ENCODE results near the gene SEC31B. TPM values are rescaled to one million over a fixed set of nuclear protein-coding genes. Genes with fewer than 3 reads are reported as not detected.

SEC31B gene, protein sequence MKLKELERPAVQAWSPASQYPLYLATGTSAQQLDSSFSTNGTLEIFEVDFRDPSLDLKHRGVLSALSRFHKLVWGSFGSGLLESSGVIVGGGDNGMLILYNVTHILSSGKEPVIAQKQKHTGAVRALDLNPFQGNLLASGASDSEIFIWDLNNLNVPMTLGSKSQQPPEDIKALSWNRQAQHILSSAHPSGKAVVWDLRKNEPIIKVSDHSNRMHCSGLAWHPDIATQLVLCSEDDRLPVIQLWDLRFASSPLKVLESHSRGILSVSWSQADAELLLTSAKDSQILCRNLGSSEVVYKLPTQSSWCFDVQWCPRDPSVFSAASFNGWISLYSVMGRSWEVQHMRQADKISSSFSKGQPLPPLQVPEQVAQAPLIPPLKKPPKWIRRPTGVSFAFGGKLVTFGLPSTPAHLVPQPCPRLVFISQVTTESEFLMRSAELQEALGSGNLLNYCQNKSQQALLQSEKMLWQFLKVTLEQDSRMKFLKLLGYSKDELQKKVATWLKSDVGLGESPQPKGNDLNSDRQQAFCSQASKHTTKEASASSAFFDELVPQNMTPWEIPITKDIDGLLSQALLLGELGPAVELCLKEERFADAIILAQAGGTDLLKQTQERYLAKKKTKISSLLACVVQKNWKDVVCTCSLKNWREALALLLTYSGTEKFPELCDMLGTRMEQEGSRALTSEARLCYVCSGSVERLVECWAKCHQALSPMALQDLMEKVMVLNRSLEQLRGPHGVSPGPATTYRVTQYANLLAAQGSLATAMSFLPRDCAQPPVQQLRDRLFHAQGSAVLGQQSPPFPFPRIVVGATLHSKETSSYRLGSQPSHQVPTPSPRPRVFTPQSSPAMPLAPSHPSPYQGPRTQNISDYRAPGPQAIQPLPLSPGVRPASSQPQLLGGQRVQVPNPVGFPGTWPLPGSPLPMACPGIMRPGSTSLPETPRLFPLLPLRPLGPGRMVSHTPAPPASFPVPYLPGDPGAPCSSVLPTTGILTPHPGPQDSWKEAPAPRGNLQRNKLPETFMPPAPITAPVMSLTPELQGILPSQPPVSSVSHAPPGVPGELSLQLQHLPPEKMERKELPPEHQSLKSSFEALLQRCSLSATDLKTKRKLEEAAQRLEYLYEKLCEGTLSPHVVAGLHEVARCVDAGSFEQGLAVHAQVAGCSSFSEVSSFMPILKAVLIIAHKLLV
- 9.9 TPM for total RNA-seq (2013)
- polyA plus RNA-seq (10 to 100 TPM in 1 of 3 donors, under 1 TPM in 2; 0.05 to 50.2 (median 0.09) TPM), polyA minus RNA-seq (2.9 and 4.3 TPM in 2 replicates), total RNA-seq (1.3 to 19.6 (median 13.4) reads per million in 11 experiments)

DNA sequence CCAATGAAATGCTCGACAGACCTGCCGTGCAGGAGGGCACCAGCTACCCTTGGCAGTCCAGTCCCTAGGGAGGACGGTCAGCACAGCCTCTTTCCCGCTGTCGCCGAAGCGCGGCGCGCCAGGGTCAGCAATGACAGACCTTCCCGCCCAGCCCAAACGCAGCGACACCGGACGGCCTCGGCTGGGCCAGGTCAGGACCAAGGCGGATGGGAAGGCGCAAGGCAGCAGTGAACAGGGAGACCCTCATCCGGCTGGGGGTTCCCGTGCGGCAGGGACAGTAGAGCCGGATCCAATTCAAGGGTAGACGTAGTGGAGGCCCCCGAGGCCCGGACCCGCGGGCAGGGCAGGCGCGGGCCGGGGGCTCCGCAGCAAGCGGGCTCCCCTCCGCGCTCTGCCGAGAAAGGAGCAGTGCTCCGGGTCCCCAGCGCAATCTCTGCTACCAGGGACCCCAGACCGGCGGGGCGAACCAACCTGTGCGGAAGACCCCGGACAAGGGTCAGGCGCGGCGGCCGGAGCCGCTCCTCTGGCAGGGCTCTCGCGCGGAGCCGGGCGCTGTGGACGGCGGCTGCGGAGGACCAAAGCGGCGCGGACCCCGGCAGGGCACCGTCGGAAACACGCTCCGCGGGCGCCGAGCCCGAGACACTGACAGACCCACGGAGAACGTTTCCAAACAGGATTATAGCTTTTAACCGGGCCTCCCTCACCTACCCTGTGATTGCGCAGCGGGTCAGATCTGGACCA lies at the start of gene SEC31B:
Gene SEC31B, minus strand, starts transcription at position 551 of the 741 bp plus-strand sequence. CDS start 2,909 bp downstream, outside the sequence.
- peaks cover 16 to 18% of the 10 kb centered on the region in 2 donors for H3K27me3 ChIP-seq (ENCODE audit: control insufficient read depth in 2 of 2, insufficient read depth in 2 of 2, low read length in 2 of 2)
- Mint-ChIP-seq H3K36me3 (peaks cover 53 to 61% of the 10 kb centered on the region in 2 donors), H3K27ac (no peak within 1 kb of the TSS), H3K27me3 (ENCODE audit: low read depth in 3 of 3) (peaks cover 20 to 24% (median 22%) of the 10 kb centered on the region in 3 donors), H3K4me1 (peaks cover 12% of the 10 kb centered on the region), H3K9me3 (peaks cover 0 to 7% (median 0%) of the 10 kb centered on the region in 7 donors), H3K4me3 (peak within 1 kb of the TSS; percentile 31 to 84)
- peaks cover 0 to 13% of the 10 kb centered on the region in 2 donors for H3K9me3 ChIP-seq (replicated peaks in 1 of 2; ENCODE audit: control insufficient read depth in 1 of 2, insufficient read depth in 1 of 2, low read length in 2 of 2)
- H3K36me3 ChIP-seq (replicated peaks in 1 of 2; ENCODE audit: control insufficient read depth in 1 of 2, insufficient read depth in 2 of 2, low read length in 2 of 2) = peaks cover 27 to 39% of the 10 kb centered on the region in 2 donors
- no peak within 1 kb of the TSS for H3K27ac ChIP-seq (ENCODE audit: low read depth in 1 of 2, low read length in 2 of 2)
- H3K9ac ChIP-seq (ENCODE audit: insufficient read depth, low read length, poor library complexity, severe bottlenecking) = no peak within 1 kb of the TSS
- H3K4me2 ChIP-seq (replicated peaks; ENCODE audit: extremely low read depth, low read length, poor library complexity, severe bottlenecking) = no peak within 1 kb of the TSS
- H3K4me3 ChIP-seq (replicated peaks in 1 of 3; ENCODE audit: low read depth in 2 of 3, low read length in 3 of 3) = no peak within 1 kb of the TSS
- H4K20me1 ChIP-seq (ENCODE audit: insufficient read depth, low read length) = peaks cover 4% of the 10 kb centered on the region
- intact Hi-C loops (cut with micrococcal nuclease) = loop anchor here (5.0 kb wide), 3 partner anchors 77 to 182 kb away; no protein-coding TSS in a partner anchor
- H3K79me2 ChIP-seq (ENCODE audit: insufficient read depth, low read length) = no peaks in the 10 kb centered on the region
- 38% methylated on average over 72 of the region's 72 CpGs for WGBS (ENCODE audit: insufficient coverage)
- TF ChIP-seq, protein P1, sequence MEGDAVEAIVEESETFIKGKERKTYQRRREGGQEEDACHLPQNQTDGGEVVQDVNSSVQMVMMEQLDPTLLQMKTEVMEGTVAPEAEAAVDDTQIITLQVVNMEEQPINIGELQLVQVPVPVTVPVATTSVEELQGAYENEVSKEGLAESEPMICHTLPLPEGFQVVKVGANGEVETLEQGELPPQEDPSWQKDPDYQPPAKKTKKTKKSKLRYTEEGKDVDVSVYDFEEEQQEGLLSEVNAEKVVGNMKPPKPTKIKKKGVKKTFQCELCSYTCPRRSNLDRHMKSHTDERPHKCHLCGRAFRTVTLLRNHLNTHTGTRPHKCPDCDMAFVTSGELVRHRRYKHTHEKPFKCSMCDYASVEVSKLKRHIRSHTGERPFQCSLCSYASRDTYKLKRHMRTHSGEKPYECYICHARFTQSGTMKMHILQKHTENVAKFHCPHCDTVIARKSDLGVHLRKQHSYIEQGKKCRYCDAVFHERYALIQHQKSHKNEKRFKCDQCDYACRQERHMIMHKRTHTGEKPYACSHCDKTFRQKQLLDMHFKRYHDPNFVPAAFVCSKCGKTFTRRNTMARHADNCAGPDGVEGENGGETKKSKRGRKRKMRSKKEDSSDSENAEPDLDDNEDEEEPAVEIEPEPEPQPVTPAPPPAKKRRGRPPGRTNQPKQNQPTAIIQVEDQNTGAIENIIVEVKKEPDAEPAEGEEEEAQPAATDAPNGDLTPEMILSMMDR (IDR thresholded peaks at IDR 0.05) = no peak
- H2AFZ ChIP-seq (ENCODE audit: insufficient read depth, low read depth, low read length, poor library complexity, severe bottlenecking) = no peak within 1 kb of the TSS
- no peak for DNase-seq
- H3K4me1 ChIP-seq (ENCODE audit: control insufficient read depth in 1 of 2, insufficient read depth in 2 of 2, low read length in 2 of 2) = peaks cover 5 to 10% of the 10 kb centered on the region in 2 donors

Data from CD14-positive monocyte (primary cell).